ENCODE data around the gene GPA33.

- TF ChIP-seq ZC3H10 (CRISPR knock-in tag; IDR thresholded peaks at IDR 0.05) (no peak), PATZ1 (CRISPR knock-in tag; IDR thresholded peaks at IDR 0.05; ENCODE audit: borderline replicate concordance) (no peak)
These were observed 28.0 kb upstream of the GPA33 start for GRCh38 chr1:167118188-167118587.
